Activated CD8-positive, alpha-beta memory T cell treated with anti-CD3 and anti-CD28 coated beads for 36 hours (primary cell): ENCODE data around the gene SLC7A8. TPM values are rescaled to one million over a fixed set of nuclear protein-coding genes. Genes with fewer than 3 reads are reported as not detected.

Experiments
- CTCF ChIA-PET: fragments of 350-600 bp; sonication (Branson Sonifier 250); formaldehyde crosslinking; loops from one replicate; lab custom pipeline; 2021; ENCODE audit warnings: antibody characterized with exemption; lab: Charles Lee
- POLR2A ChIA-PET: fragments of 350-600 bp; sonication (Branson Sonifier 250); formaldehyde crosslinking; loops from one replicate; lab custom pipeline; 2021; ENCODE audit warnings: antibody characterized with exemption; lab: Charles Lee
- total RNA-seq, 2 experiments: library from RNA; stranded (reverse); gene quantifications; one replicate each; pipeline ENCODE4 v1.2.3, GENCODE V29; 2021

The SLC7A8 gene
- total RNA-seq, 2 experiments from 2014 or later, result 0.40 to 0.86 TPM

- ChIA-PET POLR2A (no interaction called here), CTCF (interaction anchor here (0.5 to 2.0 kb wide), 3 partner anchors 8 to 1198 kb away, joined by 3 to 7 read pairs (median 6); no protein-coding TSS in a partner anchor)
Measured at GRCh38 chr14:23142826-23143225, 40.6 kb downstream of the SLC7A8 start.

GRCh38 chr14:23141706-23142444 is 41.6 kb downstream of the SLC7A8 start:
- POLR2A ChIA-PET, result no interaction called here
- CTCF ChIA-PET, result interaction anchor here (0.5 to 2.0 kb wide), 2 partner anchors 21 to 1197 kb away, joined by 3 to 7 read pairs; no protein-coding TSS in a partner anchor

- ChIA-PET POLR2A (no interaction called here), CTCF (interaction anchor here (0.7 kb wide), 1 partner anchor 179 kb away, joined by 3 read pairs; no protein-coding TSS in a partner anchor)
Measured at GRCh38 chr14:23140371-23140770, 43.1 kb downstream of the SLC7A8 start.

GRCh38 chr14:23139874-23140273 is 43.6 kb downstream of the SLC7A8 start:
- ChIA-PET CTCF (interaction anchor here (0.7 to 1.1 kb wide), 2 partner anchors 179 to 202 kb away, joined by 3 read pairs; no protein-coding TSS in a partner anchor), POLR2A (no interaction called here)

- ChIA-PET CTCF (interaction anchor here (0.8 to 0.9 kb wide), 2 partner anchors 9 to 17 kb away, joined by 3 read pairs; no protein-coding TSS in a partner anchor), POLR2A (no interaction called here)
Measured at GRCh38 chr14:23137813-23138535, 45.5 kb downstream of the SLC7A8 start.

GRCh38 chr14:23137192-23137812 is 46.2 kb downstream of the SLC7A8 start:
- POLR2A ChIA-PET, result no interaction called here

GRCh38 chr14:23136566-23137133 is 46.8 kb downstream of the SLC7A8 start:
- POLR2A ChIA-PET, result no interaction called here

More at GRCh38 chr14:23137192-23137812, 46.2 kb downstream of the SLC7A8 start:
- CTCF ChIA-PET, result interaction anchor here (0.8 to 2.4 kb wide), 3 partner anchors 9 to 17 kb away, joined by 3 to 8 read pairs (median 3); no protein-coding TSS in a partner anchor

GRCh38 chr14:23132970-23133369 is 50.5 kb downstream of the SLC7A8 start:
- POLR2A ChIA-PET, result no interaction called here
- CTCF ChIA-PET, result no interaction called here

More at GRCh38 chr14:23136566-23137133, 46.8 kb downstream of the SLC7A8 start:
- CTCF ChIA-PET, result interaction anchor here (0.9 to 2.4 kb wide), 2 partner anchors 8 to 16 kb away, joined by 3 to 8 read pairs; no protein-coding TSS in a partner anchor

- ChIA-PET CTCF (interaction anchor here (0.9 to 1.4 kb wide), 3 partner anchors 11 to 168 kb away, joined by 3 to 4 read pairs (median 3); no protein-coding TSS in a partner anchor), POLR2A (no interaction called here)
Measured at GRCh38 chr14:23131482-23131881, 52.0 kb downstream of the SLC7A8 start.

- CTCF ChIA-PET, result interaction anchor here (0.9 to 1.4 kb wide), 3 partner anchors 10 to 168 kb away, joined by 3 to 4 read pairs (median 3); no protein-coding TSS in a partner anchor
- POLR2A ChIA-PET, result no interaction called here
Measured at GRCh38 chr14:23130871-23131270, 52.6 kb downstream of the SLC7A8 start.

- CTCF ChIA-PET, result interaction anchor here (1.4 kb wide), 1 partner anchor 169 kb away, joined by 3 read pairs; no protein-coding TSS in a partner anchor
- POLR2A ChIA-PET, result no interaction called here
Measured at GRCh38 chr14:23129759-23130316, 53.6 kb downstream of the SLC7A8 start.

- ChIA-PET CTCF (interaction anchor here (1.0 kb wide), 1 partner anchor 8 kb away, joined by 3 read pairs; no protein-coding TSS in a partner anchor), POLR2A (no interaction called here)
Measured at GRCh38 chr14:23128969-23129758, 54.3 kb downstream of the SLC7A8 start.

GRCh38 chr14:23127861-23128260 is 55.6 kb downstream of the SLC7A8 start:
- ChIA-PET CTCF (interaction anchor here (1.0 kb wide), 1 partner anchor 9 kb away, joined by 3 read pairs; no protein-coding TSS in a partner anchor), POLR2A (no interaction called here)

- POLR2A ChIA-PET, result no interaction called here
- CTCF ChIA-PET, result no interaction called here
Measured at GRCh38 chr14:23126548-23127278, 56.7 kb downstream of the SLC7A8 start.

GRCh38 chr14:23125933-23126524 is 57.4 kb downstream of the SLC7A8 start:
- CTCF ChIA-PET, result no interaction called here
- POLR2A ChIA-PET, result no interaction called here

GRCh38 chr14:23125011-23125410 is 58.4 kb downstream of the SLC7A8 start:
- POLR2A ChIA-PET, result interaction anchor here (0.5 kb wide), 1 partner anchor 54 kb away, joined by 5 read pairs; no protein-coding TSS in a partner anchor
- CTCF ChIA-PET, result interaction anchor here (2.7 kb wide), 1 partner anchor 62 kb away, joined by 7 read pairs; no protein-coding TSS in a partner anchor
